ENCODE measurements around the gene TBX4.

Gene TBX4

DNA sequence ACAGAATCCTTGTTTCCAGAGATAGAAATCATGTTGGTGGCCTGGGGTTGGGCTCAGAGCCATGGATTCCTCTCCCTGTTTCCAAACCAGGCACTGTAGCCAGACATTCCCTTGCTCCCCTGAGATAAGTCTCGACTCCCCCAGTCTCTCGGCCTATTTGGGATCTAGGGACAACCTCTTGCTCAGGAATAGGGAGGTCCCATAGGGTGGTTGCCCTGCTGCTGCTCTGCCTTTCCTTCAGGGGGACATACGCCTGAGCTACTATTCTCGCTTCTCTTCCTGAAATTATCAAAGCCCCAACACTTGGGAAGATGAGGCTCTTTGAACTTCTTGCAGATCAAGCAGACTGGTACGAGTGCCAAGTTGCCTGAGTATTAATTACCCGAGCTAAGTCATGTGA lies 58.0 kb downstream of the TBX4 start:
- no peak overlapping the region for H3K4me3 ChIP-seq (ENCODE audit: control insufficient read depth, low read depth, low read length)
- DNase-seq (ENCODE audit: low read depth) = no peak
- no peak for TF ChIP-seq CTCF (IDR thresholded peaks at IDR 0.05; ENCODE audit: control insufficient read depth, insufficient read depth, low read depth, low read length, missing control alignments)

DNA sequence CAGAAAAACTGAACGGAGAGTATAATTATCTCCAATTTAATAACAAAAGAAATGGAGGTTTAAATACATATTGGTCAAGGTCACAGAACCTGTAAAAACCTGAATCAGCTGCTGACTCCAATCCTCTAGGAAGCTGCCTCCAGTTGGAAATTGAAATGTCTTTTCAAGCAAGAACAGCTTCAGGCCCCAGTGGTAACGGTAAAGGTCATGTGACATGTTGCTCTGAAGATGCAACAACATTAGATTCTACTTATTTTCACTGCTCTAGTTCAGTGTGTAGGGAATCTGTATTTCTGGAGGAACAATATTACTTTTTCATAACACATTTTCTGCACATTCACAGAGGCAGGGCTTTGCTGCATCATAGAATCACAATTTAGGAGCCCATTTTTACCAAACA lies 58.8 kb downstream of the TBX4 start:
- no peak overlapping the region for H3K4me3 ChIP-seq (ENCODE audit: control insufficient read depth, low read depth, low read length)
- TF ChIP-seq CTCF (IDR thresholded peaks at IDR 0.05; ENCODE audit: control insufficient read depth, insufficient read depth, low read depth, low read length, missing control alignments) = no peak
- no peak for DNase-seq (ENCODE audit: low read depth)

DNA sequence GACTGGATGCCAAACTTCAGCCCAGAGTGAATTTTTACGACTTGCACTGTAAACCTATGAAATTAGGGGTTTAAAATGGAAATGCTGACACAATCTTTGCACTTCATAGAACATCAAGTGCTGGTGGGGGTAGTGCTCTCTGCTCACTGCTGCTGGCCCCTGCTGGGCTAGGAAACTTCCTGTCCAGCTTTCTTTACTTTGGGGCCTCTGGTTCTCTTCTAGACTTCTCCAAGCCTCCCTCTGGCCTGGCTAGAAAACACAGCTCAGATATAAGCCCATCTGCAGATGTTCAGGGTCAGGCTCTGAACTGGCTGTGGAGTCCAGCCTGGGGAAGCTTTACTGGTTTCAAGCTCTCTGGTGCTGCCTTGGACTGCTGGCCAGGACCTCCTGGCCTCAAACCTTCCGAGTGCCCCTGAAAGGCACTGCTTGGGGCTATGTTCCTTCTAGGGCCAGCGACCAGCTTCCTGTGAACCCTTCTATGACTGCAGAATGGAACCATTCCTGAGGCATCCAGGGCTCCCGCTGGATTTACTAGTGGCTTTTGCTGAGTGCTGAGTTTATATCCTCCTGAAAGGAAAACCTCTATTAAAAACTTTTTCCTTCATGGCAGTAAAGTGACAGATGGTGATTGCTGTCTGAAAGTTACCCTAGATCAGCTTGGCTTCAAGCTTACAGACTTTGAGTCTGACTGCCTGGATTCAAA lies 59.4 kb downstream of the TBX4 start:
- no peak for DNase-seq (ENCODE audit: low read depth)
- no peak overlapping the region for H3K4me3 ChIP-seq (ENCODE audit: control insufficient read depth, low read depth, low read length)
- no peak for TF ChIP-seq CTCF (IDR thresholded peaks at IDR 0.05; ENCODE audit: control insufficient read depth, insufficient read depth, low read depth, low read length, missing control alignments)

DNA sequence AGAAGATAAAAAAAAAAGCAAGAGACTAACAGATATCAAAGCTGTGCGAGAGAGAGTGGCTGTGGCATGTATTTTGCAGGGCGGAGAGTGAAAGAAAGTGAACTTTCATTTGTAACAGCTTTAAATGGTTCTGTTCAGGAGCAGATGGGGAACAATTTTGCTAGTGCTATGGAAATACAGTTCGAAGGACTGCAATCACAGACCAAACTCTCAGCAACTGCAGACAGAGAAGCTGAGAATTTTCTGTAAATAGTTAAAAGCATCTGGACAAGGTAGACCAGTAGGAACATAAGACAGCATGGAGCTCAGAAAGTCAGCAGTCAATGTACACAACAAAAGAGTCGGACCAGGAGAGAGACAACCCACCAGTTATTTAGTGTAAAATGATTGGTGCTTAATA lies 62.3 kb downstream of the TBX4 start:
- H3K4me3 ChIP-seq (ENCODE audit: control insufficient read depth, low read depth, low read length) = no peak overlapping the region
- no peak for TF ChIP-seq CTCF (IDR thresholded peaks at IDR 0.05; ENCODE audit: control insufficient read depth, insufficient read depth, low read depth, low read length, missing control alignments)
- no peak for DNase-seq (ENCODE audit: low read depth)

- TF ChIP-seq CTCF (IDR thresholded peaks at IDR 0.05; ENCODE audit: control insufficient read depth, insufficient read depth, low read depth, low read length, missing control alignments) = no peak
- H3K4me3 ChIP-seq (ENCODE audit: control insufficient read depth, low read depth, low read length) = no peak overlapping the region
- DNase-seq (ENCODE audit: low read depth) = no peak
These were observed 65.0 kb downstream of the TBX4 start for GRCh38 chr17:61517265-61517664.

- no peak for DNase-seq (ENCODE audit: low read depth)
- H3K4me3 ChIP-seq (ENCODE audit: control insufficient read depth, low read depth, low read length) = no peak overlapping the region
- TF ChIP-seq CTCF (IDR thresholded peaks at IDR 0.05; ENCODE audit: control insufficient read depth, insufficient read depth, low read depth, low read length, missing control alignments) = no peak
These were observed 65.8 kb downstream of the TBX4 start for GRCh38 chr17:61517843-61518606.

Measured in AG09309 (cell line).